GM18858 (cell line): ENCODE data around the gene SEC22A.

Experiments used
- ATAC-seq: cut with Tn5 transposase; IDR thresholded peaks from one replicate; pipeline ENCODE4 v1.9.1; 2021; ENCODE audit not compliant: unreplicated experiment

SEC22A gene

DNA sequence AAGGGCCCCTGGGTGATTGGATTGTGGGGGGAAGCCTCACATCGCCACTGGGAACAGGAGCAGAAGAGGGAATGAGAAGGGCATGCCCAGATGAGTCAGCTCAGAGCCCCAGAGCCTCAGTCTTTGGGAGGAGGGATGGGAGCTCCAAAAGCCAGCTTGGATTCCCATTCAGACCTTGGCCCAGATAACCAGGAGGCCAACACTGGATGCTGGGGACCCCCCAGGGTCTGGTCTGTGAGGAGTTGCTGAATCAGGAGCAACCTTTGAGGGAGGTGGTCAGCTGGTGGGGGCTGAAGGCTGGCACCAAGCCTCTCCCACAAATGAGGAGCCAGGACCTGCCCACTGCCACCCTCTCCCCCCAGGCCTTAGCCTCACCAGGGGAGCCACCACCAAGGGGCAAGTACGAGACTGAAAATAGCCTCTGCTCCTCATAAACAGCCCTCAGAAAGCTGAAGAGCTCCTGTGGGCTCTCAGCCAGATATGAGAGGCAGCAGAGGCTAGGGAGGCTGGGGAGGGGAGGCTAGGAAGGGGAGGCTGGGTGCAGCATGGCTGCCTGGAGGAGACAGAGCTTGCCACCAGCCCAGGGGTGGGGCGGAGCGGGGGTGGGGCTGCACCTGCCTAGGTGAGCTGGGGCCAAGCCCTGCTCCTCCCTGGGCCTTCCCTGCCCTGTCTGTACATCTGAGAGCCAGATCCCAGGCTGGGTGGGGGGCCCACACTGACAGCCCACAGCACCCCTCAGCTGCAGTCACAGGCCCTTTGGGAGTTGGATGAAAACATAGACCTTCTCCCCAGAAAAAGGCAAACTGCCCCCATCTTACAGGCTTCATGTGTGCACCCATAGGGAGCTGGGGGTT lies 99.8 kb downstream of the SEC22A start:
- no peak for ATAC-seq

DNA sequence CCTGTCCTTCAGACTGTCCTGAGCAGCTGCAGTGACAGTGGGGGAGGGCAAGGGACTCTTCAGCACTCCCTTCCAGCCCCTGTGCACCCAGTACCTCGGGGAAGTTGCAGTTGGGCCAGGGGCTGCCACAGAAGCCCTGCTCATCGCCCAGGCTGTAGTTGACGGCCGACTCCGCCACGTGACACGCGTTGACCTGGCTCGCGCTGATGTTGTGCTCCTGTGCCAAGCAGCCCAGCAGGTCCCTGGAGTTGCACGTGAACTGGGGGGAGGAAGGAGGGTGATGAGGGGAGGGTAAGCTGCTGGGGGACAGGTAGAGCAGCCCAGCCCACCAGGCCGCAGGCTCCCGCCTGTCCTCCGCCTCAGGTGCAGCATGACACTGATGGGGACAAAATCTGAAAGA lies 101.2 kb downstream of the SEC22A start:
- ATAC-seq, result no peak

DNA sequence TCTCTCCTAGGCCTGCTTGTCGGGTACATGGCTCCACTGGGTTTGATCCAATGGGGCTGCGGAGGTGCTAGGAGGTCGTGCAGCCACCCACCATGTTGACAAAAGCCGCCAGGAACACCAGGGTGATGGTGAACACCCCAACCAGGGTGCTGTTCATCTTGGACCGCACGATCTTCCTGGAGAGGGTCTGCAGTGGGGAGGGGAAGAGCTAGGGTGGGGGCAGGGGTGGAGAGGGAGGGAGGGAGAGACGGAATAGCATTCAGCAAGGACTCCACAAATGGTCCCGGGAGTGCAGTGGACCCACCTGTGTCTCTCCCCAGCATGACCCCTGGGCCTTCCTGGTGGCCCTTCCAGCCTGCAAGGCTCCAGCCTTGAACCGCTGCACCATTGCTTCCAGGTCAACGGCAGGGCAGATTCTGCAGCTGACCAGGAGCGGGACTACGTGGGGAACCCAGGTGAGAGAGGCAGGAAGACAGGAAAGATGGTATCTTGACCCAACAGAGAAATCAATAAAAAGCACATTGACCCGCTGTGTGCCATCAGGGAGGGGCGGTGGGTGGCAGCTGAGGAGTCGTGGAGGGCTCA lies 102.3 kb downstream of the SEC22A start:
- ATAC-seq, result no peak

DNA sequence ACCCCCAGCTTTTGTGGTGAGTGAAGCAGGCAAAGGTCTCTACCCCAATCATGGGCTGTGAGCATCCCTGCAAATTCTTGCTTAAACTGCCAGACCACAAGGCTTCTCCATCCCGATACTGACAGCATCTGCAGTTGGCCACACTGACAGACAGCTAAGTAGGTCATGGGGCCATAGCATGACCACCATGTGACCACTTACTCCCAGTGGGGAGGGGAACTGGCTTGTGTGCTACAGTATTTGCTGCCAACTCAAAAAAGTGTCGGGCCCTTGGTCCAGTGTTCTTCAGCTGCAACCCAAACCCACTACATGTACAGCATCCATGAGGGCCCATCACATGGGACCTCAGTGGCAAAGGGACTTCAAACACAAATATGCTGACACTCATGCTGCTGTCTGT lies 103.4 kb downstream of the SEC22A start:
- ATAC-seq, result no peak

DNA sequence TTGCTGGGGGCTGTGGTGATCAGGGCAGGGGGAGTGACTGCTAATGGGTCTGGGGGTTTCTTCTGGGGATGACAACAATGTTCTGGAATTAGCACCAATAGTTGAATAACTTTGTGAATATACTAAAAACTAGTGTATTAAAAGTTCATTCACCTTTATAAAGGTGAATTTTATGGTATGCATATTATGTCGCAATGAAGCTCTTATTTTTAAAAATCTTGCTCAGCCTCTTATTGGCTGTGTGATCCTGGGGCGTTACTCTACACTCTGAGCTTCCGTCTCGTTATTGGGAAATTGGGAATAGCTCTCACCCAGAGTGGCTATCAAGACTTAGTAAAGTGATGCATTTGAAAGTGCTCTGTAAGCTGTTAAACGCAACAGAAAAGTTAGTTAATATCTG lies 105.3 kb downstream of the SEC22A start:
- ATAC-seq, result no peak

DNA sequence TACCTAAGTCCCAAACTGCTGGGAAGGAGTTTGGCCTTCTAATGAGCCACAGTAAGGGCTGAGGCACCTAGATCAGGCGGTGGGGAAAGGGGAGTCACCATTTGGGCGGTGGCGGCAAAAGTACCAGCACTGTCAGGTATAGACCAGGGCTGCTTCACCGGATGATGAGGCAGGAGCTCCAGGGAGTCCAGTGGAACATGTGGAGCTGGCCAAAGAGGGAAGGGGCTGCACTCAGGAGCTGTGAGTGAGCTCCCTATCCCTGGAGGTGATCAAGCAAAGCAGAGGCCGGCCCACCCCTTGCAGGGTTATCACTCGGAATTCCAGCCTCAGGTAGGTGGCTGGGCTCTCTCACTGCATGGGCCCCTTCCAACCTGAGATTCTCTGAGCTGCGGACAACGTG lies 108.4 kb downstream of the SEC22A start:
- ATAC-seq, result no peak

DNA sequence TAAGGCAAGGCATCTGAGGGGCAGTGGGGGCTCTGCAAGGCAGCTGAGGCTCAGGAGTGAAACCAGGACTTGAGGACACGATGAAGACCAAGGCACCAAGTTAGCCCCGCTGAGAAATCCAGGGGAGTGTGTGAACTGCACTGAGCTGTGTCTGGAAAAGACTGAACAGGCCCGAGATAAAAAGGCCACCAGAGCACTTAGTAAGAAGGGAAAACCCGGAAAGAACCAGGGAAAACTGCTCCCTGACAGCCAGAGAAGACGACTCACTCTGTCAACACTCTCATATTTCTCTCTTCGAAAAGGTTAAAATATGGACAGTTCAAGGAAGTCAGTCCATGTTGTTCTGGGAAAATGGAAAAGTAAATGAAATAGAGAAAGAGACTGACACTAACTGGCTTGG lies 109.0 kb downstream of the SEC22A start:
- ATAC-seq, result no peak

DNA sequence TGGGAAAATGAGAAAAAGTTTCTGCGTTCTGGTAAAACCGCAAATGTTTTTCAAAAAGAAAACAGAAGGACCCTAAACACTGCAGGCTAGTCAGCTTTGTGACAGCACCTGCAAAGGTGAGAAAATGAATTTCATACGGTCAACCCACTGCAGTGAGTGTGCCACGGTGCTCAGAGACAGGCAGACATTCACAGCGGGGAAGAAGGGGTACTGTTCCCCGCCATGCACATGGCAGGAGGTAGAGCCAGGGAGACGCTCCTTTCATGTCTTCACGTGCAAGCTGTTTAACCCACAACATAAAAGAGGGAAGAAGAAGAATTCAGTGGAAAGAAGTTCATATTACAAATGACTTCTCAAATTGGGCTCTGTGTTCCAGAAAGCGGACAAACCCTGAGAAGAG lies 109.5 kb downstream of the SEC22A start:
- no peak for ATAC-seq

DNA sequence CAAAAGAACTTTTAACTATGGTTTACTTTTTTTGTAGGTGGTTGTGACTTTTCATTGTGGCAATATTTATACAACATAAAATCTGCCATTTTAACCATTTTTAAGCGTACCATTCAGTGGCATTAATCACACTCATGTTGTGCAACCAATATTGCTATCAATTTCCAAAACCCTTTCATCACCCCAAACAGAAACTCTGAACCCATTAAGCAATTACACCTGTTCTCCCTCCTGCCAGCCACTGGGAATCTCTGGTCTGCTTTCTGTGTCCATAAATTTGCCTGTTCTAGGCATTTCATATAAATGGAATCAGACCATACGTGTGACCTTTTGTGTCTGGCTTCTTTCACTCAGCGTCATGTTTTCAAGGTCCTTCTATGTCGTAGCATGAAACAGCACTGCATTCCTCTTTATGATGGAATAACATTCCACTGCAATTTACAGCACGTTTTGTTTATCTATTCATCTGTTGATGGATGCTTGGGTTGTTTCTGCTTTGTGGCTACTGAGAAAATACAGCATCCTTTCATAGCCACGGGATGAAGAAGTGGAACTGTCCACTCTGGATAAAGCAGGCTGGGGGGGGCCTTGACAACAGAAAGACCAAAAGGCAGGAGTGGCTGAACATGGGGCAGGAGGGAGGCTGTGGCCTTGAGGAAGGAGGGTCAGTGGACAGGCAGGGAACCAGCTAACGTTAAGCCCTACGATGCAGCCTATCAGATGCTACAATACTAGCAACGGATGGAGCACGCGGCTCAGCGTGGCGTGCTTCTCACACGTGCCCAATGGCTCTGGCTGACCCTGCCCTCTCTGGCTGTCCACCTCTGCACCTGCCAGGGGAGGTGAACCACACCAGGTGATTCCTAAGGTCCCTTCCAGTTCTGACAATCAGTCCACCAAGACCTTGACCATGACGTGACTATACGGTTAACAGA lies 110.9 kb downstream of the SEC22A start:
- no peak for ATAC-seq

DNA sequence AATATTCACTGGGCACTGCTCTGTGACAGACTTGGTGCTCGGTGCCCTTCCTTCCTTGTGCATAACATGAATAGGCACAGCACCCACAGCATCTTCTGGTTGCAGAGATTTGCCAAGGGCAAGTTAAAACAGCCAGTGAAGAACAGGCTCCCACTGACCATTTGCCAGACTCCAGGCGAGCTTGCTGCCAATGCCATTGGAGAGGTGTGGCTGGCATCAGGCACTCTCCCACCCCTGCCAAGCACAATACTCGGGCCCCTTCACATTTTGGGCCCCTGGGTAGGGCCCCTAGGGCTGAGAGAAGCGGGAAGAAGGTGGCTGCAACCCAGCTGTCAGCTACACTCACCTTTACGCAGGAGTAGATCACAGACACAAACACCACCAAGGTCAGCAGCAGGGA lies 112.1 kb downstream of the SEC22A start:
- no peak for ATAC-seq

DNA sequence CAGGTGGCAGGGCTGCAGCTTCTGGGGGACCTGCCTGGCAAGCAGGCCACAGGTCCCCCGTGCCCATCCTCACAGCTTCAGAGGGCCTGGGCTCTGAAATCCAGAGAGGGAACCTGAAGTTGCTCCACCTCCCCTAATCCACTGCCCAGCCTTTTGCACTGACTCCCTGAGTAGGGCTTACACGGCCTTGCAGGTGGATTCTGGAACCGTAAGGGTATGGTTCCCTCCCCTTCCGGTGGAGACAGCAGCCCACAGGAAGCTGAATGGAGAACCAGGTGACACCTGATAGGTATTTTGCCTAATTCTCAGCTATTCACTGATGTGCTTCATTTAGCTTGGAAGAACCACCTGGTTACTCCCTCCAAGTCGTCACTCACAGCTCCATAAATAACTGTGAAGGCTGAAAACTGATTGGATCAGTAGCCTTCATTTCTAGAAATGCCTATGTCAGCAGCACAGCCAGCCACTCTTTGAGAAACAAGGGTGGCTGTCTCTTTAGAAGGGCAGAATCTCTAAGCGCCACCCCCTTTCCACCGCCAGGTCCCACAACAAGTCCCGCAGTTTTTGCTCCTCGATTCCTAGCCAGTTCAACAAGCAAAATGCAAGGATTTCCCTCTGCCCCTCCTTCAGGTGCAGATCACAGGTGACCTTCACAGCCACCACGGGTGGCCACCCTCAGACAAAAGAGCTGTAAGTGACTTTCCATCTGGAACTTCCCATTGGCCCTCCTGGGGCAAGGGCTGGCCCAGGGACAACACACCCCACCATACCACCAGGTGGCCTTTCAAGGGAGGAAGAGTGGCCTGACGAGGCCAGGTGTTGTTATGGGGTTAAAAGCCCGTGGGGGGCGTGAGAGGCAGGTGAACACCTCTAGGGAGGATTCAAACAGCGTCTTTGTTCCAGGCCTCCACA lies 112.9 kb downstream of the SEC22A start:
- ATAC-seq, result no peak

DNA sequence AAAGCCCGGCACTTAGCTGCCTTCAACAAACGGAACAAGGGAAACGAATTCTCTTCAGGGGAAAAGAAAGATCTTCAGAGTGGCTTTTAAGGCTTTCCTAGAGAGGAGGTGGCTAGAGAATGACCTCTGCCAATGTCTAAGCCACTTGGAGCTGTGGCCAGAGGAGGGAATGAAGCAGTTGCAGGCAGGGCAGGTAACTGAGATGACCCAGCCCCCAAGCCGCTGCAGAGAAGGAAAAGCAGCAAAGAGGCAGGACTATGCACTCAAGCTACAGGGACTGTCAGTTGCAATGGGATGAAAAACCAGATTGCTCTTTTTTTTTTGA lies 113.5 kb downstream of the SEC22A start:
- ATAC-seq, result no peak

DNA sequence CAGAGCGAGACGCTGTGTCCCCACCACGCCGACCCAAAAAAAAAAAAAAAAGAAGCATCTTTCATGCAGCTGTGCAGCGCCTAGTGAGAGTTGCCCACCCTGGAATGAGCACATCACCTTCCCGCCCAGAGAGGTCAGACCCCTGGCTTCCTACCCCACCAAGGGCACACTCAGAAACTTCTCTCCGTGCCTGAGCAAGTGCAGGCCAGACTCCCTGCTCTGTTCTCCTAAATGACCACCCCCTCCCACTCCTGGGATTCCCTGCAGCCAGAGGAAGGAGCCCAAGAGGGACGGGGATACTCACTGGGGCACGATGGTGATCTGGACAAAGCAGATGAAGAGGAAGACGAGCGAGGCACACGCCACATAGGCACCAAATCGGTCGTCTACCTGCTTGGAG lies 116.0 kb downstream of the SEC22A start:
- no peak for ATAC-seq

DNA sequence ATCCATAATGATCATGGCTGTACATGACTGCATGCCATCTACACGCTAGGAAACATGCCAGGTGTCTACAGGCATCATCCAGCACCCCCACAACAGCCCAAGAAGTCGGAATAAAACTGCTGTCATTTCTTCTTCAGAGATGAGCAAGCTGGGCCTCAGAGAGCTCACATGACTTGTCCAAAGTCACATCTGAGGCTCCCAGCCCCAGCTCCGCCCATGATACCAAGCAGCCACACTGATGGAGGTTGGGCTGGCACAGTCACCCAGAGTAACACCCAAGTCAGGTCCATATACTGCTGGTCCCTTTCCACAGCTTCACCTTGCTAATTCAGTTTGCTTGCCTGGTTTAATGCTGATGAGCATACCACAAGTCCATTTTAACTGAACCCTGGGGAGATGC lies 116.6 kb downstream of the SEC22A start:
- ATAC-seq, result no peak

DNA sequence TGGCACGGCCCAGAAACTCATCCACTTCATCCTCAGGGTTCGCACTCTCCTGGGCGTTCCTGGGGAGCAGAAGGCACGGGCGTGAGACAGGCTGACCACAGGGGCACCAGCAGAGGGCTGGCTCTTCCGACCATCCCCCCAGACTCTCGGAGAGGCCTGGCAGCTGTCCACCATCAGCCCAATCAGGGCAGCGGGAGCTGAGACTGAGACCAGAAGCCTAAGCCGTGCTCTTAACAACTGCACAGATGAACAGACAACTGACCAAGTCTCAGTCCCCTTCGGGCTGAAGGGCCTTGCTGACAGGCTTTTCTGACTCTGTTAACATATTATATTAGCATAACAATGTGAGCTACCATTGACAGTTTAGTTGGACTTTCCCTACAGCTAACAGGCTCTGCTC lies 118.0 kb downstream of the SEC22A start:
- no peak for ATAC-seq

DNA sequence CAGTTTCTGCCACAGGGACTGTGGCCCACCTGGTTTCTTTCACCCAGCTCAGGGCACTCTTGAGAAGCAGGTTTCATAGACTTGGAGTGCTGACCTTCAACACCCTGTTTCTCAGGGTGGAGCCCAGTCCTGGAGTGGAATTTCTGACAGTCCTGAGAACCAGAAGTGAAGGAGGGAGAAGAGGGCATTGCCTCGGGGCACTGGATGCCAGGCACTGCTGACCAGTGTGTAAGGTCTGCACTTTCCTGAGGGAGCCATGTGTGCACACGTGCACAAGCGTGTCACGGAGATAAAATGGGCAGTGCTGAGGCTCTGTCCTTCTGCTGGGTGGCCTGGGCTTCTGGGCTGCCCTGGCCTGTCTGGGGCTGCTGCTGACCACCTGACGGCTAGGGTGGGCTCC lies 118.5 kb downstream of the SEC22A start:
- ATAC-seq, result no peak

DNA sequence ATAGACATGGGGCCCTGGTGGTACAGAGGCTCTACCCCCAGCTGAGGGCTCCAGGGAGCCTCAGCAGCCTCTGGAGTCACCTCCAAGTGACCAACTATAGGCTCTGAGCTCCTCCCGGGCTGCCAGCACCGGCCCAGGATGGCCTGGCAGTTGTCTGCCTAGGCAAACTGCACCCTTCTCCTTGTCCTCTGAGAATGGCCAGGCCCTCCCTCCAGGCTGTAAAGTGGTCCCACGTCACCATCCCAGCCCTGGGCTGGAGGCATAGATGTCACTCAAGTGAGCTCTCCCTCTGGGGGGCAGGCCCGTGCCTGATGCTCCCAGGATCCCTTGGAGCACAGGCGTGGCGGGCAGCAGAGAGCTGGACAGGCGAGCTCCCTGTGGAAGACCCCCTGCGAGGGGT lies 120.1 kb downstream of the SEC22A start:
- no peak for ATAC-seq

DNA sequence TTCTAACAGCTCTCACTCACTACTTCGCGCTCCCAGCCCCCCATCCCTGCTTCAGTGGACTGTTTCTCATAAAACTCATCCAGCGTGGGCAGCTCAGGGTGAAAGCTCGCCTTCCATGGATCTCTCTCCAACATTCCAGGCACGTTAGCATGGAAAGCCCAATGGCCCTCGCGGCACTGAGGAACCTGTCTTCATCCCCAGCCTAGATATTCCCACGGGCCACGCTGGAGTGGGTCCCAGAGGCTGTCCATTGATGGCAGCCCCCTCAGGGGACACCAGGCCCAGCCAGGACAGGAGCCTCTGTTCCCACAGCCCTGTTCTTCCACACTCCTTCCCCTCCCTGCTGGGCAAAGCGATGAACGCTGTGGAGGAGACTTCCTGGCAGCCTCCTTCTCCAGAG lies 121.1 kb downstream of the SEC22A start:
- no peak for ATAC-seq
